ENCODE data around the gene FGF18.

FGF18 gene

DNA sequence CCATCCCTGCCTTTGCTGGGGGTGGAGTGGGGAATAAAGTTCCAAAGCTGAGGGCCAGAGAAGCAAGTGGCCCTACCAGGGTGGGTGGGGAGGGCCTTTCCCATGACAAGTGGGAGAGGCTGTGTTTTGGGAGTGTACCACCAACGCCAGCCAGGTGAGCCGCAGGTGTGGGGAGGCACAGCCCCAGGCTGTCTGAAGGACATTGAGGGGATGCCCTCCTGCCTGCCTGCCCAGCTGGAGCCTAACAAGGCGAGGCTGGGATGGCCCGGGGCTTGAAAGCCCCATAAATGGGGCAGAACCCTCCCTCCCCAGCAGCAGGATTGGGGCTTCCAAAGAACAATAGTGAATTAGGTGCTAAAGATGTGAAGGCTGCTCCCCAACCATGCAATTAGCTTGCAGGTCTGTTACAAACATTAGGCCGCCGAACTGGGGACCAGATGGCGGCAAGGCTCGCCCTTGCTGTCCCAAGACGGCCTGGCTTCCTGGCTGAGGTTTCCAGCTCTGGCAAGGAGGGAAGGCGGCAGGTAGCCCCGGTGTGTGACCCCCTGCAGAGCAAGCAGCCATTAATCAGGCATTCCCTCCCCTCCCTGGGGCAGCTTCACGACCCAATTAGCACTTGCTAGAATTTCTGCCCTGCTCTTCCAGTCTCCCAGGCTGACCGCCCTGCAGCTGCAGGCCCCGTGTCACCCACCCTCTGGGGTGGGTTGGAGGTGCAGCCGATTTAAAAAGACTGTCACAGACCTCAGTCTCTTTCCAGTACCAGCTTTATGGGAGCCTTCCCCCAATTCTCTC, 42.9 kb downstream of the FGF18 start:
- no peak for DNase-seq (ENCODE audit: low read depth in 2 of 2)
- H3K4me3 ChIP-seq (replicated peaks in 1 of 2; ENCODE audit: low read depth in 2 of 2, low read length in 2 of 2) = no peak overlapping the region
- TF ChIP-seq, protein P1, sequence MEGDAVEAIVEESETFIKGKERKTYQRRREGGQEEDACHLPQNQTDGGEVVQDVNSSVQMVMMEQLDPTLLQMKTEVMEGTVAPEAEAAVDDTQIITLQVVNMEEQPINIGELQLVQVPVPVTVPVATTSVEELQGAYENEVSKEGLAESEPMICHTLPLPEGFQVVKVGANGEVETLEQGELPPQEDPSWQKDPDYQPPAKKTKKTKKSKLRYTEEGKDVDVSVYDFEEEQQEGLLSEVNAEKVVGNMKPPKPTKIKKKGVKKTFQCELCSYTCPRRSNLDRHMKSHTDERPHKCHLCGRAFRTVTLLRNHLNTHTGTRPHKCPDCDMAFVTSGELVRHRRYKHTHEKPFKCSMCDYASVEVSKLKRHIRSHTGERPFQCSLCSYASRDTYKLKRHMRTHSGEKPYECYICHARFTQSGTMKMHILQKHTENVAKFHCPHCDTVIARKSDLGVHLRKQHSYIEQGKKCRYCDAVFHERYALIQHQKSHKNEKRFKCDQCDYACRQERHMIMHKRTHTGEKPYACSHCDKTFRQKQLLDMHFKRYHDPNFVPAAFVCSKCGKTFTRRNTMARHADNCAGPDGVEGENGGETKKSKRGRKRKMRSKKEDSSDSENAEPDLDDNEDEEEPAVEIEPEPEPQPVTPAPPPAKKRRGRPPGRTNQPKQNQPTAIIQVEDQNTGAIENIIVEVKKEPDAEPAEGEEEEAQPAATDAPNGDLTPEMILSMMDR (IDR thresholded peaks at IDR 0.05; ENCODE audit: low read depth, low read length) = no peak

DNA sequence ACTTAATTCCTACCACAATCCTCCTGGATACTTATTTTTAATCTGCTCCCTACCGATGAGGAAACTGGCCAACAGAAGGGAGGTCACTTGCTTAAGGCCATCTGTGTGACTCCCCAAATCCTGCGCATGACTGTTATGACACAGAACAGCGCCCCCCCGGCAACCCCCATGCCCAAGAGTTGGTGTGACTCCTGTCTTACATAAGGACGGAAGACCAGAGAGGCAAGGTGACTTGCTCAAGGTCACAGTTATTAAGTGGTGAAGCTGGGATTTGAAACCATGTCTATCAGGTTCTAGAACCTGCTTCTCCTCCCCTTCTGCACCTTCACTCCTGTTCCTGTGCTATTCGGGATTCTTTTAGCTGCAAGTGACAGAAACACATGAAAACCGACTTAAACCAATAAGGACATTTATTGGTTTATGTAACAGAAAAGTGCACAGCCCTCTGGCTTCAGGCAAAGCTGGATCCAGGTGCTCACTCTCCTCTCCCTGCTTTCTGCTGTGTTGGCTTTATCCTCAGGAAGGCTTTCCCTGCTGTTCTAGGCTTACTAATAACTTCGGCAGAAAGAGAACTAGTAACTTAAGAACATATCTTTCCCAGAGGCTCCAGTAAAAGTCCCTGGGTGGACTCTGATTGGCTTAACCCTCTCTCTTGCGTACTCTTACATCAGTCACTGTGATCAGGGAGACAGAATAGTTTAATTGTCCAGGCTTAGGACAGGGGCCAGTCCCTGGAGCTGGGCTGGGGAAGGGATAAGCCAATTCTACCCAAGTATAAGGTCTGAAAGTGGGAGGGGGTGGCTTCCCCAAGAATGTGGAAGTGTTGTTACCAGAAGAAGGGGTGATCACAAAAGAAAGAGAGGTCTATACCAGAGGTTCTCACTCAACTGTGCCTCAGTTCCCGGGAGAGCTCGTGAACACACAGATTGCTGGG, 43.7 kb downstream of the FGF18 start:
- TF ChIP-seq, protein P1 (IDR thresholded peaks at IDR 0.05; ENCODE audit: low read depth, low read length) = no peak
- DNase-seq (ENCODE audit: low read depth in 2 of 2) = no peak
- H3K4me3 ChIP-seq (replicated peaks in 1 of 2; ENCODE audit: low read depth in 2 of 2, low read length in 2 of 2) = no peak overlapping the region

DNA sequence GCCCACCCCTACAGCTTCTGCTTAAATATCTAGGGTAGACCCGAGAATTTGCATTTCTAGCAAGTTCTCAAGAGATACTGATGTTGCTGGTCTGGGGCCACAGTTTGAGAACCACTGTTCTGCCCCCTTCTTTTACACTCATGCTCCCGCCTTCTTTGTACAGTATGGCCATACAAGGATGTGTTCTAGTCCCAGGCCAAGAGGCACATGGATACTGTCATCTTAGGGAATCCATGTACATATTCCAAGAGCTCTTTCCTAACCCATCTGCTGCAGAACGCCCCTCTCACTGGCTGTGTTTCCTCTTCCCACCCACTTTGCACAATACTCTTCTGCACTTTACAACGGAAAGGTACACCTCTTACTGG, 44.4 kb downstream of the FGF18 start:
- no peak overlapping the region for H3K4me3 ChIP-seq (replicated peaks in 1 of 2; ENCODE audit: low read depth in 2 of 2, low read length in 2 of 2)
- DNase-seq (ENCODE audit: low read depth in 2 of 2) = no peak
- TF ChIP-seq, protein P1 (IDR thresholded peaks at IDR 0.05; ENCODE audit: low read depth, low read length) = no peak

DNA sequence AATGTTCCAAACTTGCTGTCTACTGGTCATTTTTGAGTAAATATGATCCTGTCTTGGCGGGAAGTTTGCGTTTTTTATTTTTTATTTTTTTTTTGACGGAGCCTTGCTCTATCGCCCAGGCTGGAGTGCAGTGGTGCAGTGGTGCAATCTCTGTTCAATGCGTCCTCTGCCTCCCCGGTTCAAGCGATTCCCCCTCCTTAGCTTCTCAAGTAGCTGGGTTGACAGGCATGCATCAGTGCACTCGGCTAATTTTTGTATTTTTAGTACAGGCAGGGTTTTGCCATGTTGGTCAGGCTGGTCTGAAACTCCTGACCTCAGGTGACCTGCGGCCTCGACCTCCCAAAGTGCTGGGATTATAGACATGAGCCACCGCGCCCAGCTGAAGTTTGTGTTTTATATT, 45.4 kb downstream of the FGF18 start:
- no peak for DNase-seq (ENCODE audit: low read depth in 2 of 2)
- no peak overlapping the region for H3K4me3 ChIP-seq (replicated peaks in 1 of 2; ENCODE audit: low read depth in 2 of 2, low read length in 2 of 2)
- TF ChIP-seq, protein P1 (IDR thresholded peaks at IDR 0.05; ENCODE audit: low read depth, low read length) = no peak

DNA sequence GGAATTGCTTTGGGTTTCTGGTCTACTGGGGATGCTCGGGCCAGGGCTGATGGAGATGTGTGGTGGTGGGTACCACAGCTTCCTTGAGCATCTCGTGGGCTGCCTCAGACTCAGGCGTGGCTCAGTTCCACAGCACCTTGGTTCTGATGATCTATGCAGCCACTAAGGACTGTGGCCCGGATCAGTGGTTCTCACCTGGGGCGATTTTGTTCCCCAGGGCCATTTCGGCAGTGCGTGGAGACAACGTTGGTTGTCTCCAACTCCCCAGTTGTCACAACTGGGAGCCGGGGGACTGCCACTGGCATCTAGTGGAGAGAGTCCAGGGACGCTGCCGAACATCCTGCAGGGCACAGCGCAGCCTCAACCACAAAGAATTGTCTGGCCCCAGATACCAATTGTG, 47.7 kb downstream of the FGF18 start:
- H3K4me3 ChIP-seq (replicated peaks in 1 of 2; ENCODE audit: low read depth in 2 of 2, low read length in 2 of 2) = no peak overlapping the region
- TF ChIP-seq, protein P1 (IDR thresholded peaks at IDR 0.05; ENCODE audit: low read depth, low read length) = no peak

DNA sequence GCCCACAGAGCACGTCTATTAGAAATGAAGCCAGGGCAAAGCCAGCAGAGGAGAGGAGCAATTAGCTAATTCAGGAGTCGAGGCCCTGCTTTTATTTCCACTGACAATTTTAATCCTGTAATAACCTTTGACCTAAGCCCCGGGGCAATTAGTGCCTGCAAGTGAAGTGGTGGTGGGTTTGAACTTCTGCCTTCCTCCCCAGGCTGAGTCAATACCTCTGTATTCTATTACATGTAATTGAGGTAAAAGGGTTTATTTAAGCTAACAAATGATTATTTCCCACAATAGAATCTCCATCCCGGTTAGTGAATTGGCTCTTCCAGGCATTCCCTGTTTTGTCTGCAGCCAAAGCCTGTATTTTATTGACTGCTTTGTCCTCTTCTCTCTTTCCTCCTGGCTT, 49.9 kb downstream of the FGF18 start:
- no peak overlapping the region for H3K4me3 ChIP-seq (replicated peaks in 1 of 2; ENCODE audit: low read depth in 2 of 2, low read length in 2 of 2)
- TF ChIP-seq, protein P1 (IDR thresholded peaks at IDR 0.05; ENCODE audit: low read depth, low read length) = no peak
- DNase-seq (ENCODE audit: low read depth in 2 of 2) = no peak

More for the DNA sequence above, 47.7 kb downstream of the FGF18 start:
- no peak for DNase-seq (ENCODE audit: low read depth in 2 of 2)

Measured in cardiac fibroblast (primary cell).